Activated T-helper 17 cell treated with anti-CD3 and anti-CD28 coated beads, Interleukin-2, amount 50 U/mL, for 72 hours (primary cell): ENCODE measurements around the gene ACTL7B. TPM values are rescaled to one million over a fixed set of nuclear protein-coding genes. Genes with fewer than 3 reads are reported as not detected.

Source experiments
- ATAC-seq: fragments of 150-1000 bp; cut with Tn5 transposase; replicated peaks from 2 replicates; pipeline ENCODE4 v1.10.0; 2021; ENCODE audit warnings: mild to moderate bottlenecking, moderate library complexity
- H3K27ac Mint-ChIP-seq: one replicate; pipeline ENCODE4 v1.8.0; 2022; ENCODE audit warnings: mixed read lengths
- H3K27me3 Mint-ChIP-seq: one replicate; pipeline ENCODE4 v1.8.0; 2022; ENCODE audit warnings: mixed read lengths
- H3K36me3 Mint-ChIP-seq: one replicate; pipeline ENCODE4 v1.8.0; 2022; ENCODE audit warnings: low read depth, mild to moderate bottlenecking, mixed read lengths
- H3K4me1 Mint-ChIP-seq: one replicate; pipeline ENCODE4 v1.8.0; 2022; ENCODE audit warnings: mixed read lengths
- H3K4me3 Mint-ChIP-seq: one replicate; pipeline ENCODE4 v1.8.0; 2022; ENCODE audit warnings: mild to moderate bottlenecking, mixed read lengths
- H3K9me3 Mint-ChIP-seq: one replicate; pipeline ENCODE4 v1.8.0; 2022; ENCODE audit warnings: mixed read lengths
- total RNA-seq, 2 donors: library from RNA; stranded (reverse); gene quantifications; one replicate each; pipeline ENCODE4 v1.2.3, GENCODE V29; 2022

ACTL7B gene
- total RNA-seq, 2 donors from 2014 or later: 0.11 TPM

- Mint-ChIP-seq H3K4me3 (no peak overlapping the region), H3K27ac (no peak overlapping the region), H3K4me1 (no peaks in the 10 kb centered on the region)
Observed at GRCh38 chr9:108813951-108814601, 41.7 kb downstream of the ACTL7B start.

GRCh38 chr9:108812396-108813025 lies 43.3 kb downstream of the ACTL7B start:
- no peaks in the 10 kb centered on the region for H3K9me3 Mint-ChIP-seq
- H3K27ac Mint-ChIP-seq: no peak overlapping the region
- H3K27me3 Mint-ChIP-seq: peaks cover 26% of the 10 kb centered on the region
- no peaks in the 10 kb centered on the region for H3K36me3 Mint-ChIP-seq
- ATAC-seq: no peak
- H3K4me3 Mint-ChIP-seq: no peak overlapping the region
- H3K4me1 Mint-ChIP-seq: no peaks in the 10 kb centered on the region

More at GRCh38 chr9:108813951-108814601, 41.7 kb downstream of the ACTL7B start:
- H3K36me3 Mint-ChIP-seq: no peaks in the 10 kb centered on the region
- H3K27me3 Mint-ChIP-seq: peaks cover 23% of the 10 kb centered on the region
- no peaks in the 10 kb centered on the region for H3K9me3 Mint-ChIP-seq
- no peak for ATAC-seq

- no peak for ATAC-seq
- peaks cover 30% of the 10 kb centered on the region for H3K27me3 Mint-ChIP-seq
- no peaks in the 10 kb centered on the region for H3K36me3 Mint-ChIP-seq
- no peaks in the 10 kb centered on the region for H3K9me3 Mint-ChIP-seq
- H3K27ac Mint-ChIP-seq: no peak overlapping the region
- no peak overlapping the region for H3K4me3 Mint-ChIP-seq
- no peaks in the 10 kb centered on the region for H3K4me1 Mint-ChIP-seq
Observed at GRCh38 chr9:108811944-108812343, 43.8 kb downstream of the ACTL7B start.

- no peak for ATAC-seq
- no peaks in the 10 kb centered on the region for H3K4me1 Mint-ChIP-seq
- no peaks in the 10 kb centered on the region for H3K36me3 Mint-ChIP-seq
- no peak overlapping the region for H3K4me3 Mint-ChIP-seq
- H3K27ac Mint-ChIP-seq: no peak overlapping the region
- no peaks in the 10 kb centered on the region for H3K9me3 Mint-ChIP-seq
- peaks cover 26% of the 10 kb centered on the region for H3K27me3 Mint-ChIP-seq
Observed at GRCh38 chr9:108809269-108809668, 46.5 kb downstream of the ACTL7B start.

Other genes with a start within 250 kb of the ACTL7B start
- gene ACTL7A, start 6.3 kb upstream of the ACTL7B start, total RNA-seq: not detected
- gene ELP1, start 78.1 kb upstream of the ACTL7B start, total RNA-seq: 10 to 100 TPM; 19.7 to 30.1 TPM
- gene ABITRAM, start 78.4 kb upstream of the ACTL7B start, total RNA-seq: 10 to 100 TPM; 11.6 to 14.8 TPM
- gene CTNNAL1, start 157.5 kb upstream of the ACTL7B start, total RNA-seq: 10 to 100 TPM; 24.4 to 25.7 TPM